Heart left ventricle (tissue), 16 donors: Measurements from ENCODE around the gene ADAMTSL1. TPM values are rescaled to one million over a fixed set of nuclear protein-coding genes. Genes with fewer than 3 reads are reported as not detected.
A peak's percentile ranks its signal among the peaks of the same experiment; 100 is the strongest.

Source experiments
- ATAC-seq, 4 donors: fragments of 200-7000 bp; cut with Tn5 transposase; one replicate each; pipeline ENCODE4 v1.9.1; 2020 to 2022; ENCODE audit warnings: moderate library complexity in 4 of 4, mild to moderate bottlenecking in 3 of 4, moderate number of reproducible peaks in 1 of 4
- DNase-seq, 5 donors: peaks; one replicate each; pipeline ENCODE4 v3.0.0-alpha.2; 2020
- H3K27ac ChIP-seq, 12 donors: fragments of 200-600 bp; sonication (generic) in 4 of 12; one replicate each; pipeline versions ENCODE4 v1.5.0 to v1.8.0; 2016 to 2022; ENCODE audit warnings: mild to moderate bottlenecking in 2 of 12
- H3K27me3 ChIP-seq, 9 donors: fragments of 200-600 bp; sonication (generic) in 2 of 9; one replicate each; pipeline versions ENCODE4 v1.5.1 to v1.8.0; 2016 to 2022; ENCODE audit warnings: mild to moderate bottlenecking in 3 of 9
- H3K36me3 ChIP-seq, 9 donors: fragments of 200-600 bp; sonication (generic) in 2 of 9; one replicate each; pipeline versions ENCODE4 v1.5.0 to v1.8.0; 2018 to 2022; ENCODE audit warnings: mild to moderate bottlenecking in 2 of 9
- H3K4me1 ChIP-seq, 12 donors: fragments of 200-600 bp; sonication (generic) in 4 of 12; one replicate each; pipeline versions ENCODE4 v1.5.0 to v1.8.0; 2016 to 2022; ENCODE audit warnings: mild to moderate bottlenecking in 3 of 12
- H3K4me3 ChIP-seq, 12 donors: fragments of 200-600 bp; sonication (generic) in 4 of 12; one replicate each; pipeline versions ENCODE4 v1.5.0 to v1.8.0; 2017 to 2022; ENCODE audit warnings: mild to moderate bottlenecking in 9 of 12, moderate library complexity in 4 of 12
- H3K9me3 ChIP-seq, 12 donors: fragments of 200-600 bp; sonication (generic) in 4 of 12; one replicate each; pipeline versions ENCODE4 v1.5.0 to v1.8.0; 2016 to 2022; ENCODE audit warnings: mild to moderate bottlenecking in 1 of 12
- CTCF ChIP-seq, 12 donors: fragments of 200-600 bp; sonication (generic) in 4 of 12; IDR thresholded peaks; one replicate each; pipeline versions ENCODE4 v1.5.0 to v1.8.0; 2018 to 2022; ENCODE audit warnings: antibody characterized with exemption in 12 of 12, mild to moderate bottlenecking in 5 of 12
- POLR2A ChIP-seq, 2 donors: fragments of 450-650 bp; IDR thresholded peaks; one replicate each; pipeline ENCODE4 v1.6.1; 2017; ENCODE audit warnings: antibody characterized with exemption in 2 of 2, mild to moderate bottlenecking in 2 of 2, moderate library complexity in 2 of 2
- WGBS, 4 donors: extraction: QIAGEN DNeasy Blood & Tissue Kit in 2 of 4; methylation state at CpG; one replicate each; pipeline versions ENCODE4 v1.1.5 to v1.1.7; 2013 to 2018; 5-methylcytosine and 5-hydroxymethylcytosine counted together
- intact Hi-C, 10 donors: fragments of 100-400 bp; cut with DNase I; formaldehyde crosslinking; loops; one replicate each; pipeline versions ENCODE4 v1.11.1 to v1.14.2; 2022
- polyA plus RNA-seq, 2 donors: library from polyadenylated mRNA; stranded (reverse); fragments of 200-250 nt; gene quantifications; one replicate each; pipeline ENCODE4 v1.2.3, GENCODE V29; 2013
- total RNA-seq, 9 donors: library from RNA; depleted of rRNA in 2 of 9; stranded (reverse); fragments of >200 nt in 2 of 9; fragmentation: NEBNext Ultra II Directional in 3 of 9; extraction: Animal tissue kit (Norgen Biotek cat#: 25700) in 3 of 9; gene quantifications; one replicate each; pipeline versions ENCODE4 v1.1.0 to v1.2.4, GENCODE V29; 2016 to 2023
- donor health status: ischemic (EF 13 %, LVEDD 7.1; RV severe dilation, severe dysfunction).
- donor health status: healthy with polysubstance abuse.
- donor health status: DM: no; HTN: yes; CAD: no.
- donor health status: DM: no; HTN: no; CAD: no.
- donor health status: ischemic (EF 25% LVEDD 6.9; RV normal size, moderate dysfunction).
- donor health status: ischemic (EF 25% LVEDD 5.7; RV mildly dilated, moderate dysfunction).
- donor health status: healthy.
- donor health status: DM: yes; HTN: yes; CAD: no.
- donor health status: ischemic (EF 35%, LVEDD 5.7; RV mildly dilated, moderate dysfunction).
- donor health status: nonischemic (EF 11% LVEDD 7.7; RV severe dilation, severe dysfunction).
- donor health status: DM: yes; HTN: yes; CAD: no.
- donor health status: PGD.
- donor health status: ischemic (EF 29% LVEDD 5.4; RV normal size, mild dysfunction).
- donor health status: nonischemic (EF 23%, LVEDD 6.1; RV moderate dilation, normal function).

Gene ADAMTSL1
- total and polyA plus RNA-seq, 11 donors = 0.46 to 4.7 (median 1.1) TPM

DNA sequence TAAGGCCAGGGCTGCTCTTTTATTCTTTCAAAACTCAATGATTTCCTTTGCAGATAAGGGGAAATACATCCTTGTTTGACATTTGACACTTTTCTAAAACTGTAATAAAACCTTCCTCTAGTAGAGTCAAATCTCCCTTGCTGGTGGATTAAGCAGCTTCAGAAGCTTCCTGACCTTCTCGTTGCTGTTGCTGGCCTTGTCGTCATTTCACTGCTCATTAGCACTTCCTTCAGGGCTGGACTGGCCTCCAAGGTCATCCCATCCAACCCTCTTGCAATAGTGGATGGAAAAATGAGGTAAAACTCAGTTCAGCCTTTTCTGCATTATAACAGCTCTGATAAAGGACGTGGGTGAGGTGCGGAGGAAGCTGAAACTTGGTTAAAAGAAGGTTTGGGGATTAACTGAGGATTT lies 1.1 kb upstream of the ADAMTSL1 start:
- Histone ChIP-seq H3K36me3 (no peaks in the 10 kb centered on the region), H3K4me3 (peak overlapping the region in 3 of 12 donors; percentile 30 to 44 (median 36)), H3K27me3 (no peaks in the 10 kb centered on the region), H3K4me1 (peaks cover 0 to 33% (median 8%) of the 10 kb centered on the region in 12 donors), H3K9me3 (peaks cover 0 to 12% (median 1%) of the 10 kb centered on the region in 12 donors), H3K27ac (peak overlapping the region in 2 of 12 donors; percentile 1 to 61)
- DNase-seq = no peak
- ATAC-seq = peak in 3 of 4 donors; percentile 40 to 72 (median 66)
- no peak for TF ChIP-seq POLR2A (IDR thresholded peaks at IDR 0.05)
- TF ChIP-seq CTCF (IDR thresholded peaks at IDR 0.05) = no peak
- intact Hi-C loops = no loop called here
- 47 to 56% (median 52%) methylated on average over 4 of the region's 4 CpGs for WGBS, 4 donors

DNA sequence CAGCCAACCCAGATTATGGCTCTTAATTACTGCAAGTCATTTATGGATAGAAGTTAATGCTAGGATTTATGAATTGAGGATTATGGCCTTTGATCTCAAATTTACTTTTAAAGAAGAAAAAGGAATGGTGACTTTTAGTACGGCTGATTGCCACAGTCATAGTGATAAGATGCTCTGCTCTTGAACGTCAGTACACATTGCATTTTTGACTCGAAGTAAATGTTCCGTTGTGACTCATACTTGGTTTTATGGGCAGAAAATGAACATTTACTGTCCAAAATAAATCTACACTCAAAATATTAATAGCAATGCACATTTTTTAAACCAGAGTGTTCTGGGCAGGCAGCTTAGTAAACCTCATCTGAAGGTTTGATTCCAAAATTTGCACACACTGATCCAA lies 830 bp downstream of the ADAMTSL1 start:
- WGBS, 4 donors = 53 to 63% (median 59%) methylated on average over 4 of the region's 4 CpGs
- peaks cover 0 to 33% (median 8%) of the 10 kb centered on the region in 12 donors for H3K4me1 ChIP-seq
- TF ChIP-seq POLR2A (IDR thresholded peaks at IDR 0.05) (no peak), CTCF (IDR thresholded peaks at IDR 0.05) (no peak)
- H3K36me3 ChIP-seq = no peaks in the 10 kb centered on the region
- H3K27ac ChIP-seq = peak overlapping the region in 2 of 12 donors; percentile 15 to 61
- H3K4me3 ChIP-seq = peak overlapping the region in 7 of 12 donors; percentile 30 to 50 (median 36)
- DNase-seq (no peak), ATAC-seq (peak in 1 of 4 donors; percentile 19)
- intact Hi-C loops = no loop called here
- H3K9me3 ChIP-seq = peaks cover 0 to 3% (median 0%) of the 10 kb centered on the region in 12 donors
- no peaks in the 10 kb centered on the region for H3K27me3 ChIP-seq

DNA sequence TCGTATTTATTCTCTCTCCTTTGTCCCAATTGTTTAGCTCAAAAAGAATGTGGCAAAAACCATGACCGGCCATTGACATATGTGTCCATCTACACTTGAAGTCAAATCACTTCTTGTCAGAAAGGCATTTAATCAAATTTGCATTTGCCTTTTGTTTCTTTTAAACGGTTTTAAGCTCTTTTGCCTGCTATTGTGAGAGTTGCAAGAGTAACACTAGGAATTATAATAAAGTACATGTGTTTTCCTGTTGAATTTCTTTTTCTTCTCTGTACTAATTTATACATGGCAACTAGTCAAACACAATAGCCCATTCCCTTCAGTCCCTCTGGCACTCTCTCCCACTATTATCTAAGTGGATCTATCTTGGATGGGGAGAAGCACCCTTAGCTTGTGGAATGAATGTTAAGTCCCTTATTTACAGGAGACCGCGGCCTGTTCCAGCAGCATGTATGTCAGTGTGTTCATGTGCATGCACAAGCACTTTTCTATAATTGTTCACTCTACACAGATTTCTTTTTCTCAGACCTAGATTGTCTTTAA lies 3.2 kb downstream of the ADAMTSL1 start:
- ATAC-seq (no peak), DNase-seq (no peak)
- intact Hi-C loops = no loop called here
- peaks cover 0 to 33% (median 8%) of the 10 kb centered on the region in 12 donors for H3K4me1 ChIP-seq
- H3K27ac ChIP-seq = no peak overlapping the region
- H3K36me3 ChIP-seq = no peaks in the 10 kb centered on the region
- no peak overlapping the region for H3K4me3 ChIP-seq
- TF ChIP-seq CTCF (IDR thresholded peaks at IDR 0.05) (no peak), POLR2A (IDR thresholded peaks at IDR 0.05) (no peak)
- no peaks in the 10 kb centered on the region for H3K27me3 ChIP-seq
- 85 to 89% (median 87%) methylated on average over 5 of the region's 5 CpGs for WGBS, 4 donors
- no peaks in the 10 kb centered on the region for H3K9me3 ChIP-seq

DNA sequence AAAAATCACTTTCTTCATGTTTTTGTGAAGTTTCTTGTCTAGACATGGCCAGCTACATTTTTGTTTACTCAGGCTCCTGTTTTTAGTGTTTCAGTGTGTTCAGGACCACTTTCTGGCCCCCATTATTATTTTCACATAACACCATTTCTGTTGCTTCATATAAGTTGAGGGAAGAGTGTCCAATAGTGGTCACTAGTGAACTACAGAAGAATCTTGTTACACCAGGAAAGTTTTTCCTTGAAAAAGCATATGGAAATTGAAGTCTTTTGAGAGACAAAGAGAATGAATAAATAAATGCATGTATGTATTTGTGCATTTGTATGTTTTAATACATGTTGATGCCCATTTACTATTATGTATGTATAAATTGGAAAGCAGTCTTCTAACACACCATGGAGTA lies 3.8 kb downstream of the ADAMTSL1 start:
- intact Hi-C loops = no loop called here
- no peak for DNase-seq
- Histone ChIP-seq H3K27me3 (no peaks in the 10 kb centered on the region), H3K4me3 (no peak overlapping the region), H3K36me3 (no peaks in the 10 kb centered on the region), H3K9me3 (no peaks in the 10 kb centered on the region), H3K27ac (no peak overlapping the region), H3K4me1 (peaks cover 0 to 29% (median 7%) of the 10 kb centered on the region in 12 donors)
- ATAC-seq = no peak
- no peak for TF ChIP-seq POLR2A (IDR thresholded peaks at IDR 0.05)
- TF ChIP-seq CTCF (IDR thresholded peaks at IDR 0.05) = no peak
